GM18499 (cell line): Measurements from ENCODE around the gene MAGEA4.

Experiments used
- ATAC-seq: cut with Tn5 transposase; IDR thresholded peaks from one replicate; pipeline ENCODE4 v1.9.1; 2021; ENCODE audit warnings: moderate number of reproducible peaks; ENCODE audit not compliant: insufficient read depth, unreplicated experiment

MAGEA4 gene

GRCh38 chrX:151921866-151922265, 9.2 kb downstream of the MAGEA4 start:
- no peak for ATAC-seq

GRCh38 chrX:151922692-151923091, 10.0 kb downstream of the MAGEA4 start:
- ATAC-seq = no peak

DNA sequence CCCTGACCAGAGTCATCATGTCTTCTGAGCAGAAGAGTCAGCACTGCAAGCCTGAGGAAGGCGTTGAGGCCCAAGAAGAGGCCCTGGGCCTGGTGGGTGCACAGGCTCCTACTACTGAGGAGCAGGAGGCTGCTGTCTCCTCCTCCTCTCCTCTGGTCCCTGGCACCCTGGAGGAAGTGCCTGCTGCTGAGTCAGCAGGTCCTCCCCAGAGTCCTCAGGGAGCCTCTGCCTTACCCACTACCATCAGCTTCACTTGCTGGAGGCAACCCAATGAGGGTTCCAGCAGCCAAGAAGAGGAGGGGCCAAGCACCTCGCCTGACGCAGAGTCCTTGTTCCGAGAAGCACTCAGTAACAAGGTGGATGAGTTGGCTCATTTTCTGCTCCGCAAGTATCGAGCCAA, 11.0 kb downstream of the MAGEA4 start:
- ATAC-seq = no peak

GRCh38 chrX:151929126-151929525, 16.4 kb downstream of the MAGEA4 start:
- ATAC-seq = no peak

DNA sequence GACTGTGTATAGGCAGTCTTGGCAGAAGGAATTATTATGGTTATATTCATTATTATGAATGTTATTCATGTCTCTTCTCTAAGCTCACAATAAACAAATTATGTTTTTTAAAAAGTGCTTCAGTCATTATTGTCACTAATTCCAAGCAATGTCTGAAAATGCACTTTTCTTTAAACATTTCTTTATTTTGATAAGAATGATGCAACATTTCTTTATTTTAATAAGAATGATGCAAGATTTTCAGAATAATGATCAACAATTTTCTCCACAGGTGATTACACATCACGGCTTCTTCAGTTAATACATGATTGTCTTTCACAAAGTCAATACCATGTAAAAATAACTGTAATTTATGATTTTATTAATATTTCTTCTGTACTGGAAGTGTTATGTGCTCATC, 22.7 kb downstream of the MAGEA4 start:
- no peak for ATAC-seq

- ATAC-seq = no peak
These were observed 25.5 kb downstream of the MAGEA4 start for GRCh38 chrX:151938172-151938571.

- no peak for ATAC-seq
These were observed 42.0 kb downstream of the MAGEA4 start for GRCh38 chrX:151954730-151955129.

DNA sequence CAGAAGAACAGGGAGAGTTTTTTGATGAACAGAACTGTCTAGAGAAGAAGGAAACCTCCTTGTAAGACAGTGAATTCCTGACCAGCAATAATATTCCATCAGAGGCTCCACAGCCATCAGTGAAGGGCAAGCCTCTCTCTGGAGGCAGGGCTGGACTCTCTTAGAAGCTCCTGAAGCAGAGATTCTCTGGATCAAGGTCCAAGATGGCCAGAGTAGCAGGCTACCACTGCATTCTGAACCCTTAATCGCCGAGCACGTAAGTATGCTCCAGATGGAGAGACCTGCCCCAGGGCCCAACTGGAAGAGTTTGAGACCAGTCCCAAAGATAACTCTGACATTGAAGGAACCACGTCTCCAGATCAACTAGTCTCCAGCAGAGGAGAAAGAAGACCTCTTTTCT, 45.4 kb downstream of the MAGEA4 start:
- no peak for ATAC-seq

DNA sequence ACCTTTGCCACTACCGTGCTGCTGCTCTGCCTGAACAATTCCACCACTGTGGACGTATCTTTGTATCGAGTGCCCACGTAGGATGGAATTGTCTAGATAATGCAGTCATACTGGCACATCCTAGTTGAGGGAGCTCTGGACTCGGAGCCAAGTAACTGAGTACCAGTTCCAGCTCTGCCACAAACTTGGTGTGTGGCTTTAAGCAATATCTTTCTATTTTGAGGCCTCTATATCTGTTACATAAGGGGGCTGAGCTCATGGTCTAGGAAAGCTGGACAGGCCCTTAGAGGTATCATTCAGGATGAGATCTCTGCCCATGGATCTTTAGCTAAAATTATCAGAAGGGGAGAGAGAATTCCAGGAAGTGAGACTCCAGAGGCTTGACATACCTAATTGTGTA, 49.3 kb downstream of the MAGEA4 start:
- ATAC-seq = no peak

DNA sequence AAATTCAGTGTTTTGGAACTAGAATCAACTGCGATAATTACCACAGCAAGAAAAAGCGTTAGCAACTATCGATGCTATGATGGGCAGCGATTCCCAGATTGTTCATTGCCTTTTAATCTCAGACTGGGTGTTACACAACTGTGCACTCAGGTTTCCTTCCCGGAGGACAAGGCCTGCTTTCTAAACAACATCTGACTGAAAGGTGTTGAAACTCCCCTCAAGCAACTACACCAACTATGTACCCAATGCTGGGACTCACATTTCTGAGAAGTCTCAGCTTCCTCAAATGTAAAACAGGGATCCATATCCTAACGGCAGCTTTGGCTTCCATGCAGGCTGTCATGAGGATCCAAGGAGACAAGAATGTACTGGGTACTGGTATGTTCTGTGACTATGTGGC, 53.5 kb downstream of the MAGEA4 start:
- ATAC-seq = no peak

DNA sequence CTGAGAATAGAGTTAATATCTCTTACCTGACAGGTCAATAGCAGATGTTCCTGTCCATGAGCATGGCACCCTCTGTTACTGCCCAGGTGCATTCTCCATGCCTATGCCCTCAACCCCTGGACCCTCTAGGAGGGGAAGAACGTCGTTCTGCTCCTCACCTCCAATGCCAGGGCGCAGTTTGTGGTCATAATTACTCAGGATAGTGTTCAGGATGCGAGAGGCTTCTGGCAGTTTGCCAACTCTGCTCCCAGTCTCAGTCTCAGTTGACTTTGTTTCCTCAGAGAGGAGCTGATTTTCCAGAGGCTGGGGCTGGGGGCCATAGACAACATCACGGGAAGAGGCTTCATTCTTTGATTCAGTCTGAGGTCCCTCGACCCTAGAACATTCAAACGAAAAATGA, 57.3 kb downstream of the MAGEA4 start:
- ATAC-seq = no peak

- ATAC-seq = no peak
These were observed 58.0 kb downstream of the MAGEA4 start for GRCh38 chrX:151970661-151971060.

DNA sequence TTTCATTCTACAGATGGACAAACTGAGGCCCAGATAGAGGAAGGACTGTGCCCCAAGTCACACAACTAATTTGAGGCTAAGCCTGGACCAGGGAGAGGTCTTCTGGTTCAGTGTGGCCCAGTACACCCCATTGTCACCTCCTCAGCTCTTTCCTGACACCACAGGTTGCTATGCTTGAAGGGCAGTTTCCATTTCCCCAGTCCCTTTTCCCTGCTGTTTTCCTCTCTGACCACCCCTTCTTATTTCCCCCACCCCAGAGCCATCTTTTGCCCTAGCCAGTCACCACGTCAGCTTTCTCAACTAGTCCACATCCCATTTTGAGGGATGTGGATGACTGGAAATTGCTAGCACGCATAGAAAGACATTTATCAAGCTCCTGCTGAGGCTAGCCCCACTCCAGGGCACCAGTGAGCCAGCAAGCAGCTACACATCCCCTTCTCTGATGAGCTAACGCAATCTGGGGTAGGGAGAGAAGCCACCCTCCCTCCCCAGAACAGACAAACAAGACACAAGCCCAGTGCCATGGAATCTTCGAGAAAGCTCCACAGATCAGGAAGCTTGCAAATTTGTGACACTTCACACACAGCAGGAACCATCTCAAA, 60.5 kb downstream of the MAGEA4 start:
- no peak for ATAC-seq

DNA sequence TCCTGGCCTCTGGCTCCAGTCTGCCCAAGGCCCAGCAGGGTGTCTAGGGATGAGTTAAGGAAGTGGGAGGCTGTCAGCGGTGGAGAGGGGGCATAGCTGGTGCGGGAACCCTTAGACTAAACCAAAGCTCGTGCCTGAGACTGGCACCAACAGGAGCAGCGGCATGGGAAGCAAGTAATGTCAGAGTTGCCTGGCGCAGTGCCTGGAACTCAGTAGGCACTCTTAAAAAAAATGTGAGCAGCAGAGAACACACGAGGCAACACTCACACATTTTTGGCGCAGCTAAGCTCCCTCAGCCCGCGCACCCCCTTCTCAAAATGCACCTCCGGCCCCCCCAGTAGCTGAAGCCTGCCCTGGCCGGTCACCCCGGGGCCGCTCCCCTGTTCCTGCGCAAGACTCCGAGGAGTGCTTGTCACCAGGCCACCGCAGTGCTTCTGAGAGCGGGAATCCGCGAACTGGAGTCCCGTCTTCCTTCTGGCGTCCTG, 61.2 kb downstream of the MAGEA4 start:
- ATAC-seq = no peak
